HepG2 (cell line): ENCODE data around the gene PCGF6. TPM values are rescaled to one million over a fixed set of nuclear protein-coding genes. Genes with fewer than 3 reads are reported as not detected.

Source experiments
- HMGXB4 ChIP-seq, 2 experiments: sonication (generic) in 1 of 2; formaldehyde crosslinking in 1 of 2; IDR thresholded peaks; 2 replicates each; pipeline versions ENCODE4 v1.4.0 to v1.6.1; 2018 to 2020; ENCODE audit warnings: missing genetic modification reagents in 2 of 2, borderline replicate concordance in 1 of 2, low read depth in 1 of 2, mild to moderate bottlenecking in 1 of 2, missing biosample characterization in 1 of 2
- JUND ChIP-seq: sonication (generic); formaldehyde crosslinking; IDR thresholded peaks from 2 replicates; pipeline ENCODE4 v1.8.0; 2022; ENCODE audit warnings: mild to moderate bottlenecking, missing genetic modification reagents
- KAT8 ChIP-seq: IDR thresholded peaks from 2 replicates; pipeline ENCODE4 v1.6.1; 2016; ENCODE audit warnings: missing genetic modification reagents, missing compliant biosample characterization
- NCOR1 ChIP-seq: fragments of 200-600 bp; sonication (generic); IDR thresholded peaks from 2 replicates; pipeline ENCODE4 v1.7.0; 2017; ENCODE audit warnings: antibody characterized with exemption, low read length, borderline replicate concordance
- NRL ChIP-seq: sonication (generic); formaldehyde crosslinking; IDR thresholded peaks from 2 replicates; pipeline ENCODE4 v1.5.0; 2020; ENCODE audit warnings: missing genetic modification reagents, mild to moderate bottlenecking, moderate library complexity, borderline replicate concordance
- PBX2 ChIP-seq: IDR thresholded peaks from 2 replicates; pipeline ENCODE4 v1.6.1; 2016; ENCODE audit warnings: control low read depth
- PPARG ChIP-seq: conservative IDR thresholded peaks from 2 replicates; pipeline ENCODE4 v1.6.1; 2016; ENCODE audit warnings: missing biosample characterization, missing genetic modification reagents
- RARA ChIP-seq: IDR thresholded peaks from 2 replicates; pipeline ENCODE4 v1.6.1; 2016; ENCODE audit warnings: missing genetic modification reagents, missing compliant biosample characterization
- ZBTB49 ChIP-seq: sonication (generic); formaldehyde crosslinking; IDR thresholded peaks from 2 replicates; pipeline ENCODE4 v1.4.0; 2020; ENCODE audit warnings: missing genetic modification reagents, borderline replicate concordance
- ZC3H4 ChIP-seq: sonication (generic); formaldehyde crosslinking; IDR thresholded peaks from 2 replicates; pipeline ENCODE4 v1.4.0; 2020; ENCODE audit warnings: missing genetic modification reagents, borderline replicate concordance
- ZKSCAN5 ChIP-seq: sonication (generic); formaldehyde crosslinking; IDR thresholded peaks from 2 replicates; pipeline ENCODE4 v1.5.1; 2020; ENCODE audit warnings: mild to moderate bottlenecking, missing genetic modification reagents
- ZMAT3 ChIP-seq: sonication (generic); formaldehyde crosslinking; conservative IDR thresholded peaks from 2 replicates; pipeline ENCODE4 v1.7.0; 2021; ENCODE audit warnings: missing genetic modification reagents
- ZNF230 ChIP-seq: sonication (generic); formaldehyde crosslinking; IDR thresholded peaks from 2 replicates; pipeline ENCODE4 v1.4.0; 2020; ENCODE audit warnings: mild to moderate bottlenecking, missing genetic modification reagents
- ZNF407 ChIP-seq: sonication (generic); formaldehyde crosslinking; IDR thresholded peaks from one replicate; pipeline ENCODE4 v1.5.1; 2020; ENCODE audit warnings: mild to moderate bottlenecking, missing genetic modification reagents; ENCODE audit errors: not compliant biosample characterization
- ZNF564 ChIP-seq: sonication (generic); formaldehyde crosslinking; IDR thresholded peaks from 2 replicates; pipeline ENCODE4 v1.8.1; 2023; ENCODE audit warnings: mild to moderate bottlenecking, missing genetic modification reagents
- polyA plus RNA-seq, 8 experiments: library from polyadenylated mRNA; depleted of rRNA in 3 of 8; stranded (reverse) in 7 of 8; unstranded in 1 of 8; fragments of >200 nt; fragmentation: Illumina TruSeq in 4 of 8; extraction: Trizol in 4 of 8; gene quantifications; 2 replicates each; pipeline versions ENCODE4 v1.2.1 to v1.2.3, GENCODE V29; 2011 to 2016; ENCODE audit warnings: low read depth in 4 of 8, missing spikeins in 1 of 8, mixed read lengths in 1 of 8; ENCODE audit not compliant: insufficient read depth in 1 of 8
- total RNA-seq, 5 experiments: library from RNA; depleted of rRNA; stranded (reverse); fragments of >200 nt; fragmentation: Illumina TruSeq; extraction: Trizol; gene quantifications; 2 replicates each; pipeline ENCODE4 v1.2.3, GENCODE V29; 2016; ENCODE audit warnings: low read depth in 1 of 5

Gene PCGF6
- total and polyA plus RNA-seq, 2 of the 13 experiments (the other 11 are each of a cell fraction or from before 2014, with no cell fraction given) = 5.2 to 19.4 TPM

- TF ChIP-seq ZMAT3 (peak; percentile 84; the same call in 1 of the 2 replicates), PBX2 (CRISPR knock-in tag) (no peak), NCOR1 (no peak; the same call in 1 of the 2 replicates), HMGXB4 (CRISPR knock-in tag; IDR thresholded peaks at IDR 0.05; ENCODE audit: borderline replicate concordance in 1 of 2, low read depth in 1 of 2) (peak; percentile 81 to 92; a peak in 3 of 4 replicates), PPARG (CRISPR knock-in tag) (no peak; the same call in 1 of the 2 replicates), ZNF564 (peak; percentile 21; the same call in 1 of the 2 replicates), JUND (CRISPR knock-in tag) (peak; percentile 17; the same call in 1 of the 2 replicates), ZNF230 (CRISPR knock-in tag) (no peak), ZKSCAN5 (no peak), RARA (CRISPR knock-in tag) (peak; percentile 33; the same call in 1 of the 2 replicates), KAT8 (CRISPR knock-in tag) (peak; percentile 96), ZNF407 (no peak), ZBTB49 (CRISPR knock-in tag) (0 out of 2 replicates have a peak, but pooled peaks have one; percentile 47), NRL (CRISPR knock-in tag) (peak; percentile 82), ZC3H4 (no peak)
Observed at GRCh38 chr10:103367782-103368518, 17.0 kb upstream of the PCGF6 start, which contains the start of gene TAF5 (continued).
